COLO668 (cell line): ENCODE measurements around the gene VWA5A.
A peak's percentile ranks its signal among the peaks of the same experiment; 100 is the strongest.
"Not testable (repeated sequence)": the region's sequence is repeated elsewhere in the genome, so short reads cannot be mapped to it uniquely, and the experiment has no call there.

ENCODE experiments used
- DNase-seq: peaks from one replicate; lab custom pipeline; 2025; ENCODE audit not compliant: unreplicated experiment; lab: John Stamatoyannopoulos, UW

Gene VWA5A

GRCh38 chr11:124167826-124168231 is 52.6 kb downstream of the VWA5A start:
- peak; percentile 40 for DNase-seq

GRCh38 chr11:124168796-124169195 is 53.5 kb downstream of the VWA5A start:
- DNase-seq = no peak

- not testable (repeated sequence) for DNase-seq
Measured at GRCh38 chr11:124170315-124170714, 55.1 kb downstream of the VWA5A start.

- no peak for DNase-seq
Measured at GRCh38 chr11:124170801-124171586, 55.7 kb downstream of the VWA5A start.

- no peak for DNase-seq
Measured at GRCh38 chr11:124172101-124172500, 56.9 kb downstream of the VWA5A start.

GRCh38 chr11:124172599-124172998 is 57.3 kb downstream of the VWA5A start:
- DNase-seq = no peak

GRCh38 chr11:124174001-124174583 is 58.8 kb downstream of the VWA5A start:
- peak; percentile 51 for DNase-seq

GRCh38 chr11:124176925-124177715 is 61.9 kb downstream of the VWA5A start:
- DNase-seq = no peak

- DNase-seq = no peak
Measured at GRCh38 chr11:124179310-124179709, 64.1 kb downstream of the VWA5A start.

GRCh38 chr11:124183068-124183467 is 67.8 kb downstream of the VWA5A start, which contains the start of gene OR10D3:
Gene OR10D3 (plus strand): TSS chr11:124183345. CDS start chr11:124185270, 1,925 bp downstream.
- no peak for DNase-seq

- DNase-seq = no peak
Measured at GRCh38 chr11:124190298-124191139, 75.3 kb downstream of the VWA5A start.

GRCh38 chr11:124193221-124194010 is 78.2 kb downstream of the VWA5A start:
- no peak for DNase-seq

- no peak for DNase-seq
Measured at GRCh38 chr11:124194293-124195188, 79.3 kb downstream of the VWA5A start.

GRCh38 chr11:124195189-124195734 is 80.0 kb downstream of the VWA5A start:
- peak; percentile 55 for DNase-seq
